ENCODE measurements around the gene ANKS6.

The ANKS6 gene

GRCh38 chr9:98773721-98774120 lies 22.6 kb downstream of the ANKS6 start:
- no peak overlapping the region for H3K4me3 ChIP-seq (ENCODE audit: low read depth, low read length)

GRCh38 chr9:98772364-98773155 lies 23.8 kb downstream of the ANKS6 start:
- H3K4me3 ChIP-seq (ENCODE audit: low read depth, low read length), result no peak overlapping the region

GRCh38 chr9:98771209-98771874 lies 25.0 kb downstream of the ANKS6 start:
- H3K4me3 ChIP-seq (ENCODE audit: low read depth, low read length), result no peak overlapping the region

GRCh38 chr9:98770717-98771116 lies 25.6 kb downstream of the ANKS6 start:
- H3K4me3 ChIP-seq (ENCODE audit: low read depth, low read length), result no peak overlapping the region

- H3K4me3 ChIP-seq (ENCODE audit: low read depth, low read length), result no peak overlapping the region
Measured at GRCh38 chr9:98768344-98768743, 28.0 kb downstream of the ANKS6 start.

- no peak overlapping the region for H3K4me3 ChIP-seq (ENCODE audit: low read depth, low read length)
Measured at GRCh38 chr9:98767915-98768314, 28.4 kb downstream of the ANKS6 start.

GRCh38 chr9:98767196-98767595 lies 29.2 kb downstream of the ANKS6 start:
- no peak overlapping the region for H3K4me3 ChIP-seq (ENCODE audit: low read depth, low read length)

- no peak overlapping the region for H3K4me3 ChIP-seq (ENCODE audit: low read depth, low read length)
Measured at GRCh38 chr9:98766586-98766985, 29.8 kb downstream of the ANKS6 start.

- H3K4me3 ChIP-seq (ENCODE audit: low read depth, low read length), result no peak overlapping the region
Measured at GRCh38 chr9:98765256-98765655, 31.1 kb downstream of the ANKS6 start.

- H3K4me3 ChIP-seq (ENCODE audit: low read depth, low read length), result no peak overlapping the region
Measured at GRCh38 chr9:98763986-98764745, 32.2 kb downstream of the ANKS6 start.

GRCh38 chr9:98760231-98760630 lies 36.1 kb downstream of the ANKS6 start:
- no peak overlapping the region for H3K4me3 ChIP-seq (ENCODE audit: low read depth, low read length)

GRCh38 chr9:98755006-98755618 lies 41.2 kb downstream of the ANKS6 start:
- no peak overlapping the region for H3K4me3 ChIP-seq (ENCODE audit: low read depth, low read length)

GRCh38 chr9:98751210-98751609 lies 45.1 kb downstream of the ANKS6 start:
- no peak overlapping the region for H3K4me3 ChIP-seq (ENCODE audit: low read depth, low read length)

GRCh38 chr9:98750364-98751060 lies 45.8 kb downstream of the ANKS6 start:
- H3K4me3 ChIP-seq (ENCODE audit: low read depth, low read length), result no peak overlapping the region

- H3K4me3 ChIP-seq (ENCODE audit: low read depth, low read length), result no peak overlapping the region
Measured at GRCh38 chr9:98747476-98747875, 48.9 kb downstream of the ANKS6 start.

- no peak overlapping the region for H3K4me3 ChIP-seq (ENCODE audit: low read depth, low read length)
Measured at GRCh38 chr9:98745470-98745869, 50.9 kb downstream of the ANKS6 start.

- no peak overlapping the region for H3K4me3 ChIP-seq (ENCODE audit: low read depth, low read length)
Measured at GRCh38 chr9:98743818-98744611, 52.3 kb downstream of the ANKS6 start.

- no peak overlapping the region for H3K4me3 ChIP-seq (ENCODE audit: low read depth, low read length)
Measured at GRCh38 chr9:98743329-98743728, 53.0 kb downstream of the ANKS6 start.

GRCh38 chr9:98742325-98743280 lies 53.8 kb downstream of the ANKS6 start:
- H3K4me3 ChIP-seq (ENCODE audit: low read depth, low read length), result no peak overlapping the region
